HG02678 (cell line): Measurements from ENCODE around the gene ACMSD.
"Not testable (repeated sequence)": the region's sequence is repeated elsewhere in the genome, so short reads cannot be mapped to it uniquely, and the experiment has no call there.

Source experiments
- ATAC-seq: cut with Tn5 transposase; IDR thresholded peaks from one replicate; pipeline ENCODE4 v1.9.1; 2021; ENCODE audit warnings: mild to moderate bottlenecking, moderate library complexity; ENCODE audit not compliant: unreplicated experiment

The ACMSD gene

GRCh38 chr2:134838143-134838620, at the start of gene ACMSD:
ACMSD (plus strand) TSS chr2:134838616; CDS start chr2:134838683, 67 bp downstream.
- no peak for ATAC-seq

- no peak for ATAC-seq
Measured at GRCh38 chr2:134790487-134790886, 47.9 kb upstream of the ACMSD start.

GRCh38 chr2:134791616-134792015, 46.8 kb upstream of the ACMSD start:
- no peak for ATAC-seq

- ATAC-seq = no peak
Measured at GRCh38 chr2:134792186-134792585, 46.2 kb upstream of the ACMSD start.

GRCh38 chr2:134795765-134796164, 42.7 kb upstream of the ACMSD start:
- no peak for ATAC-seq

- ATAC-seq = no peak
Measured at GRCh38 chr2:134796373-134796772, 42.0 kb upstream of the ACMSD start.

GRCh38 chr2:134799936-134800335, 38.5 kb upstream of the ACMSD start:
- no peak for ATAC-seq

- no peak for ATAC-seq
Measured at GRCh38 chr2:134800341-134800740, 38.1 kb upstream of the ACMSD start.

GRCh38 chr2:134803609-134804405, 34.6 kb upstream of the ACMSD start:
- ATAC-seq = not testable (repeated sequence)

GRCh38 chr2:134815741-134816140, 22.7 kb upstream of the ACMSD start:
- ATAC-seq = no peak

- no peak for ATAC-seq
Measured at GRCh38 chr2:134818321-134818720, 20.1 kb upstream of the ACMSD start.

GRCh38 chr2:134819334-134819733, 19.1 kb upstream of the ACMSD start:
- no peak for ATAC-seq

GRCh38 chr2:134823431-134823830, 15.0 kb upstream of the ACMSD start:
- ATAC-seq = no peak

- ATAC-seq = no peak
Measured at GRCh38 chr2:134823832-134824231, 14.6 kb upstream of the ACMSD start.

- not testable (repeated sequence) for ATAC-seq
Measured at GRCh38 chr2:134825716-134826115, 12.7 kb upstream of the ACMSD start.

GRCh38 chr2:134835471-134835870, 2.9 kb upstream of the ACMSD start:
- ATAC-seq = no peak

GRCh38 chr2:134836986-134837385, 1.4 kb upstream of the ACMSD start:
- ATAC-seq = no peak

- ATAC-seq = no peak
Measured at GRCh38 chr2:134839649-134840048, 1.2 kb downstream of the ACMSD start.

- no peak for ATAC-seq
Measured at GRCh38 chr2:134842930-134843490, 4.6 kb downstream of the ACMSD start.

- ATAC-seq = no peak
Measured at GRCh38 chr2:134843968-134844367, 5.6 kb downstream of the ACMSD start.

- no peak for ATAC-seq
Measured at GRCh38 chr2:134845028-134845427, 6.6 kb downstream of the ACMSD start.

GRCh38 chr2:134845719-134846118, 7.3 kb downstream of the ACMSD start:
- ATAC-seq = no peak
